ENCODE results near the gene RPGRIP1. TPM values are rescaled to one million over a fixed set of nuclear protein-coding genes. Genes with fewer than 3 reads are reported as not detected.

Gene RPGRIP1
- total and polyA plus RNA-seq, 2 of the 4 experiments (the other 2 are of a cell fraction): not detected

GRCh38 chr14:21299562-21300130 lies 19.8 kb downstream of the RPGRIP1 start:
- Histone ChIP-seq H3K4me1 (ENCODE audit: control insufficient read depth, insufficient read depth, low read length) (no peaks in the 10 kb centered on the region), H2BK5ac (ENCODE audit: low read depth, low read length, poor library complexity, severe bottlenecking) (no peak overlapping the region), H4K8ac (ENCODE audit: low read depth in 2 of 2, low read length in 2 of 2) (no peak overlapping the region), H3K36me3 (ENCODE audit: control insufficient read depth, insufficient read depth, low read length) (no peaks in the 10 kb centered on the region), H3K4me3 (ENCODE audit: insufficient read depth, low read depth, low read length) (no peak overlapping the region), H2BK20ac (ENCODE audit: low read depth, low read length) (no peak overlapping the region), H2BK120ac (ENCODE audit: low read depth, low read length) (no peak overlapping the region), H3K9ac (ENCODE audit: low read depth, low read length) (no peak overlapping the region), H3K27ac (ENCODE audit: insufficient read depth, low read length) (no peak overlapping the region), H4K5ac (ENCODE audit: low read depth, low read length) (no peak overlapping the region), H3K23ac (ENCODE audit: low read depth, low read length) (no peak overlapping the region), H4K20me1 (ENCODE audit: insufficient read depth, low read length) (no peaks in the 10 kb centered on the region), H2BK15ac (ENCODE audit: low read depth, low read length) (no peak overlapping the region), H4K91ac (ENCODE audit: insufficient read depth, low read depth, low read length) (no peak overlapping the region), H3K14ac (replicated peaks; ENCODE audit: low read depth, low read length) (no peak overlapping the region), H3K4me2 (ENCODE audit: low read depth, low read length) (no peak overlapping the region), H3K18ac (ENCODE audit: low read depth, low read length) (no peak overlapping the region), H3K4ac (ENCODE audit: low read depth, low read length) (no peak overlapping the region), H2AK9ac (replicated peaks; ENCODE audit: low read depth, low read length, poor library complexity) (no peak overlapping the region), H2AK5ac (ENCODE audit: low read depth, low read length) (no peak overlapping the region), H3K9me3 (ENCODE audit: control insufficient read depth, insufficient read depth, low read length) (no peaks in the 10 kb centered on the region), H3K9me1 (ENCODE audit: insufficient read depth, low read length) (no peaks in the 10 kb centered on the region), H3K27me3 (ENCODE audit: control insufficient read depth, insufficient read depth, low read length) (peaks cover 20% of the 10 kb centered on the region), H2AFZ (replicated peaks; ENCODE audit: low read length, poor library complexity) (no peak overlapping the region), H3K79me1 (ENCODE audit: low read depth in 1 of 2, low read length in 2 of 2) (no peaks in the 10 kb centered on the region), H3K56ac (ENCODE audit: extremely low read depth, insufficient read depth, low read length) (no peak overlapping the region)
- ATAC-seq (ENCODE audit: low read depth): no peak
- intact Hi-C loops (cut with micrococcal nuclease): no loop called here
- ChIA-PET POLR2A (ENCODE audit: unreplicated experiment) (no interaction called here), CTCF (interaction anchor here (1.5 kb wide), 1 partner anchor 14 kb away, joined by 5 read pairs; no protein-coding TSS in a partner anchor)
- TF ChIP-seq RCOR1 (IDR thresholded peaks at IDR 0.05; ENCODE audit: insufficient replicate concordance, low read length): no peak
- TF ChIP-seq RFX5 (IDR thresholded peaks at IDR 0.05; ENCODE audit: low read depth, low read length): no peak
- TF ChIP-seq SMC3 (IDR thresholded peaks at IDR 0.05; ENCODE audit: low read depth, low read length): no peak
- TF ChIP-seq CHD1 (IDR thresholded peaks at IDR 0.05; ENCODE audit: low read depth, low read length): no peak
- TF ChIP-seq USF2 (IDR thresholded peaks at IDR 0.05; ENCODE audit: low read depth, low read length): no peak
- no peak for TF ChIP-seq MXI1 (IDR thresholded peaks at IDR 0.05; ENCODE audit: borderline replicate concordance, low read depth, low read length)
- TF ChIP-seq ELK1 (IDR thresholded peaks at IDR 0.05; ENCODE audit: borderline replicate concordance, low read depth, low read length): no peak
- TF ChIP-seq MAZ (IDR thresholded peaks at IDR 0.05; ENCODE audit: borderline replicate concordance, low read depth, low read length): no peak
- no peak for TF ChIP-seq NFE2L2 (IDR thresholded peaks at IDR 0.05; ENCODE audit: low read depth, low read length)
- no peak for TF ChIP-seq CTCF (conservative IDR thresholded peaks at IDR 0.05; ENCODE audit: low read depth, low read length)
- TF ChIP-seq CEBPB (IDR thresholded peaks at IDR 0.05; ENCODE audit: low read depth, low read length): no peak
- no peak for TF ChIP-seq MAFK (IDR thresholded peaks at IDR 0.05; ENCODE audit: low read depth, low read length)
- no peak for TF ChIP-seq BHLHE40 (IDR thresholded peaks at IDR 0.05; ENCODE audit: low read depth, low read length)
- no peak for TF ChIP-seq POLR2A (IDR thresholded peaks at IDR 0.05; ENCODE audit: low read depth, low read length)
- no CpG with 5 or more reads among the region's 10 CpGs for WGBS, 2 experiments (ENCODE audit: extremely low coverage in 2 of 2, insufficient read length in 1 of 2)
- BruUV-seq (replicated peaks): no TSS peak
- dilution Hi-C loops (cut with HindIII; ENCODE audit: low sequenced_read_pairs, unreplicated experiment): no loop called here
- no peak for DNase-seq
- in situ Hi-C loops (cut with MboI; ENCODE audit: low sequenced_read_pairs): no loop called here

Measured in IMR-90 (cell line).